Stimulated activated CD8-positive, alpha-beta memory T cell treated with anti-CD3 and anti-CD28 coated beads, Interleukin-2, amount 100 ng/mL, for 48 hours (primary cell): ENCODE measurements around the gene ABHD12.
"Not testable (repeated sequence)": the region's sequence is repeated elsewhere in the genome, so short reads cannot be mapped to it uniquely, and the experiment has no call there.

Source experiments
- DNase-seq, 2 donors: peaks; one replicate each; pipeline ENCODE4 v3.0.0-alpha.2; 2020; ENCODE audit warnings: low read depth in 2 of 2

Gene ABHD12

GRCh38 chr20:25321991-25322390 lies 68.6 kb downstream of the ABHD12 start:
- DNase-seq = no peak

GRCh38 chr20:25321262-25321831 lies 69.3 kb downstream of the ABHD12 start:
- DNase-seq = no peak

GRCh38 chr20:25320035-25320800 lies 70.4 kb downstream of the ABHD12 start:
- DNase-seq = no peak

- no peak for DNase-seq
Observed at GRCh38 chr20:25319241-25320034, 71.2 kb downstream of the ABHD12 start.

GRCh38 chr20:25318471-25319240 lies 72.0 kb downstream of the ABHD12 start:
- DNase-seq = no peak

- no peak for DNase-seq
Observed at GRCh38 chr20:25317351-25318075, 73.1 kb downstream of the ABHD12 start.

GRCh38 chr20:25316506-25317190 lies 74.0 kb downstream of the ABHD12 start:
- no peak for DNase-seq

GRCh38 chr20:25315418-25316210 lies 75.0 kb downstream of the ABHD12 start:
- no peak for DNase-seq

GRCh38 chr20:25314497-25315417 lies 75.9 kb downstream of the ABHD12 start:
- DNase-seq = no peak

GRCh38 chr20:25313593-25313992 lies 77.0 kb downstream of the ABHD12 start:
- DNase-seq = no peak

- DNase-seq = not testable (repeated sequence)
Observed at GRCh38 chr20:25312716-25313115, 77.9 kb downstream of the ABHD12 start.

GRCh38 chr20:25310921-25311728 lies 79.5 kb downstream of the ABHD12 start:
- DNase-seq = no peak

- DNase-seq = peak; percentile 18 to 30
Observed at GRCh38 chr20:25310268-25310920, 80.2 kb downstream of the ABHD12 start.

- no peak for DNase-seq
Observed at GRCh38 chr20:25309395-25310267, 81.0 kb downstream of the ABHD12 start.

- DNase-seq = no peak
Observed at GRCh38 chr20:25308671-25309394, 81.8 kb downstream of the ABHD12 start.

GRCh38 chr20:25308083-25308491 lies 82.5 kb downstream of the ABHD12 start:
- DNase-seq = no peak
